ENCODE data around the gene HIPK2. TPM values are rescaled to one million over a fixed set of nuclear protein-coding genes. Genes with fewer than 3 reads are reported as not detected.

The HIPK2 gene
- total and polyA plus RNA-seq, 2 donors (not counting 3 experiments of a cell fraction or from before 2014, with no cell fraction given) = 9.0 to 43.8 TPM

GRCh38 chr7:139596626-139597025 is 181.2 kb downstream of the HIPK2 start:
- dilution Hi-C loops (cut with MboI; ENCODE audit: extremely low pct_ligation_motif_present, low sequenced_read_pairs) (no loop called here), intact Hi-C loops (cut with micrococcal nuclease) (no loop called here)
- POLR2A ChIA-PET = no interaction called here
- no peaks in the 10 kb centered on the region for H3K79me2 ChIP-seq (ENCODE audit: control insufficient read depth, insufficient read depth, low read length)
- no peak overlapping the region for H3K27ac ChIP-seq (ENCODE audit: insufficient read depth, low read depth, low read length)
- peaks cover 29 to 32% of the 10 kb centered on the region in 2 experiments for H3K36me3 ChIP-seq (ENCODE audit: control insufficient read depth in 2 of 2, extremely low read depth in 1 of 2, insufficient read depth in 2 of 2, low read length in 2 of 2)
- TF ChIP-seq POLR2A (IDR thresholded peaks at IDR 0.05; ENCODE audit: low read depth, low read length) = no peak
- TF ChIP-seq EZH2 (IDR thresholded peaks at IDR 0.05; ENCODE audit: borderline replicate concordance, low read depth, low read length, severe bottlenecking) = no peak
- TF ChIP-seq CTCF (IDR thresholded peaks at IDR 0.05; ENCODE audit: extremely low read depth in 1 of 2, insufficient read depth in 1 of 2, low read depth in 1 of 2, low read length in 2 of 2) = no peak
- TF ChIP-seq JUN (IDR thresholded peaks at IDR 0.05; ENCODE audit: borderline replicate concordance, insufficient read depth, insufficient read length, low read depth) = no peak
- TF ChIP-seq MAX (IDR thresholded peaks at IDR 0.05; ENCODE audit: insufficient read depth, insufficient read length) = no peak
- no peak for TF ChIP-seq GATA2 (IDR thresholded peaks at IDR 0.05; ENCODE audit: insufficient read depth, insufficient read length, low read depth, low read length)
- TF ChIP-seq POLR2AphosphoS5 (IDR thresholded peaks at IDR 0.05; ENCODE audit: insufficient read depth, low read depth, low read length) = no peak
- TF ChIP-seq FOS (IDR thresholded peaks at IDR 0.05; ENCODE audit: borderline replicate concordance, insufficient read depth, low read length) = no peak
- no peak for TF ChIP-seq MYC (IDR thresholded peaks at IDR 0.05; ENCODE audit: low read depth, low read length)
- no peak overlapping the region for H2AFZ ChIP-seq (ENCODE audit: low read depth, low read length)
- H4K20me1 ChIP-seq (replicated peaks; ENCODE audit: control insufficient read depth, extremely low read depth, insufficient read depth, low read length) = no peaks in the 10 kb centered on the region
- no peaks in the 10 kb centered on the region for H3K9me1 ChIP-seq (replicated peaks; ENCODE audit: control insufficient read depth, extremely low read depth, insufficient read depth, low read length)
- DNase-seq (ENCODE audit: low read depth, low spot score) (no peak), FAIRE-seq (no peak)
- H3K4me2 ChIP-seq (ENCODE audit: insufficient read depth, low read length) = no peak overlapping the region
- H3K9me3 ChIP-seq (replicated peaks; ENCODE audit: control insufficient read depth, insufficient read depth, low read length) = no peaks in the 10 kb centered on the region
- no peaks in the 10 kb centered on the region for H3K27me3 ChIP-seq (ENCODE audit: control insufficient read depth in 2 of 2, insufficient read depth in 2 of 2, low read length in 2 of 2)
- H3K4me3 ChIP-seq (replicated peaks in 1 of 3; ENCODE audit: insufficient read depth in 1 of 3, low read depth in 1 of 3, low read length in 3 of 3) = no peak overlapping the region
- H3K4me1 ChIP-seq (ENCODE audit: control insufficient read depth, extremely low read depth, insufficient read depth, low read length) = no peaks in the 10 kb centered on the region
- H3K9ac ChIP-seq (replicated peaks; ENCODE audit: extremely low read depth, insufficient read depth, low read length) = no peak overlapping the region
- CTCF ChIA-PET = no interaction called here
- no TSS peak for BruUV-seq (replicated peaks)

All from endothelial cell of umbilical vein (primary cell).